ENCODE measurements around the gene TMEM174. TPM values are rescaled to one million over a fixed set of nuclear protein-coding genes. Genes with fewer than 3 reads are reported as not detected.

TMEM174 gene, protein sequence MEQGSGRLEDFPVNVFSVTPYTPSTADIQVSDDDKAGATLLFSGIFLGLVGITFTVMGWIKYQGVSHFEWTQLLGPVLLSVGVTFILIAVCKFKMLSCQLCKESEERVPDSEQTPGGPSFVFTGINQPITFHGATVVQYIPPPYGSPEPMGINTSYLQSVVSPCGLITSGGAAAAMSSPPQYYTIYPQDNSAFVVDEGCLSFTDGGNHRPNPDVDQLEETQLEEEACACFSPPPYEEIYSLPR
- not detected for polyA plus RNA-seq (ENCODE audit: insufficient read length)

DNA sequence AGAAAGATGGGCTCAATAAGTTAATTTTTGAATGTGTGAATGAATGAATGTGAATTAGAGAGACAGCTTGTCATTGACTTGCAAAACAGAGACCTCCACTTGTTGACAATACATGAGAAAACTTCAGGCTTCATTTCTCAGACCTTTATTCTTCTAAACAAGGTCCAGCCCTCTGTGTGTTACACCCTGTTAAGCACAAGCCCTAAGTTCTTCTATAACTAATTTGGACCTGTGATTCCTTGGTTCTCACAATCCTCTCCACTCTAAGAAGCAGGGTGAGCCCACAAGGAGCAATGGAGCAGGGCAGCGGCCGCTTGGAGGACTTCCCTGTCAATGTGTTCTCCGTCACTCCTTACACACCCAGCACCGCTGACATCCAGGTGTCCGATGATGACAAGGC lies at the start of gene TMEM174:
TSS of gene TMEM174 (plus strand) at position 243 of the 400 bp plus-strand sequence. CDS start at position 294, 51 bp downstream.
- DNase-seq (ENCODE audit: low read depth) = no peak

DNA sequence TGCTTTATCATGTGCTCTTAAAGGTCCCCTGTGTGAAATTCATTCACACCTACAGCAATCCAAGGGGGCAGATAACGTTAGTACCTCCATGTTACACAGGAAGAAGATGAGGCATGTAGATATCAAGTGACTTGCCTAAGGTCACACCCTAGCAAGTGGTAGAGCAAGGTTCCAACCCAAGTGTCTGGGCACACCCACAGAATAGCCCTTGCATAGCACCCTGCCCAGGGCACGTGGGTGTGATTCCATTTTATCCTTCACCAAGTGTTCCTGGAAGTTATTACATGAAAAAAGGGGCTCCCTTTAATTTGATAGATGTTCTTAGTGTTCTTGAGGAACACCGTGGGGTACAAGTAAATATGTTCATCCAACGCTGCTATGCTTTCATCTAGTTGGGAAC lies 47.7 kb upstream of the TMEM174 start:
- no peak for DNase-seq (ENCODE audit: low read depth)

DNA sequence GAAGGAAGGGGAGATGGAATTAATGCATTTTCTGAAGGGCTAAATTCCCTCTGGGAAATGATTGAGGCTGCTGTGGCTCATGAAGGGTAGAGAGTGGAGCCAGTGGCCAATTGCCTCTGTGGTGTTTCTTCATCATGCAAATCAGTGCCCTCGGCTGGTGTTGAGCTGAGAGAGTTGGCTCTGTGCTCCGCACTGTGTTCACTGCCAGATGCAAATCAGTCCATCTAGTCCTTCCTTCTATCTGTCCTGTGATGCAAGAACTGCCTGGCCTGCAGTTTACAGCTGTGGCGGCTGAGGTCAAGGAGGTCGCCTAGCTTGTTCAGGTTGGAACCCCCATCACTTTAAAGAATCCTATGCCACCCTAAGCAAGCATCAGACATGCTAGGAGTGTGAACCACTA lies 46.6 kb upstream of the TMEM174 start:
- no peak for DNase-seq (ENCODE audit: low read depth)

DNA sequence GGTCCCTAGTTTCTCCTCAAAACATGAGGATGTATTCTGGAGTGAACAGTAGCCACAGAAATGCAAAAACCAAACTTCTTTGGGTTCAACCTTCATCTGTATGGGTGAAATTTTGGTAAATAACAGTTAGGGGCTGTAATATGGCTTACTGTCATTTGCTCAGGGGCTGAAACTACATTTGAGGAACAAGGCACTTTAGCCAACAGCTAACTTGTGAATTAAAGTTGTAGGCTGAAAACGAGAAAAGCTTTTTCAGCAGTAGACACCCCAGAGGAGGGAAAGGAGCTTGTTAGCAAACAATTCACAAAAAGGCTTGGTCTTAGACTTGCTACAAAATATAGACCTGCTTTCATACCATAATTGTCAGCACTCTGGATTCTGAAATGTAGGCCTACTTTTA lies 46.0 kb upstream of the TMEM174 start:
- no peak for DNase-seq (ENCODE audit: low read depth)

DNA sequence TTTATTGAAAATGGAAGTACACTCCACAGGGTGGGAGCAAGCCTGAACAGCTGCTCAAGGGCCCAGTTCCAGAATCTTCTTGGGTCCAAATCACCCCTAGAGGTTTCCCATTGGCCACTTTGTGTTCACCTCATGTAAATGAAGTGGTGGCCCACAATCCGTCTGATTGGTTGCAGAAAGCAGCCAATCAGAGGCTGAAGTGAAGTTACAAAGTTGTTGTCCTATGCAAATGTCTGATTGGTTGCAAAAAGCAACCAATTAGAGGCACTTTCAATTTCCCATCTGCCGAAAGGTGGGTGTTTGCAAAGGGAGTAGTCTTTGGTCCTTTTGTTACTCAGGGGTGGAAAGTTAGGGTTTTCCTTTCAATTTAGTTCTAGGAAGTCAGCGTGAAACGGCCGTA lies 43.9 kb upstream of the TMEM174 start:
- no peak for DNase-seq (ENCODE audit: low read depth)

DNA sequence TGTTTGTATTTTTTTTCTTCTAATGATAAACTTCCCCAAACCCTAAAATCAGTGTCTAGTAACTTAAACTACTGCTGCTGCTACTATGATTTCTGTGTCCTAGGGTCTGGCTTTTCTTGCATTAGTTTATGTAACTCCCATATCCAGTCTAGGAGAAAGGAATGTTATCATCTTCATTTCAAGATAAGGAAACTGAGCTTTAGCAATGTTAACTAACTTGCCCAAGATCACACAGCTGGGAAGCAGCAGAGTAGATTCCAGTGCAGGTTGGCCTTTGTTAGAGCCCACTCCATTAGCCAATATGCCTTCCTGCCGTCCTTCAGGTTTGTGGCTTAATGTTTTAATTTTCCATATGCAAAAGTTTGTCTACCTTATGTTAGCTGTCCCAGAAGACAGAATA lies 42.2 kb upstream of the TMEM174 start:
- DNase-seq (ENCODE audit: low read depth) = no peak

DNA sequence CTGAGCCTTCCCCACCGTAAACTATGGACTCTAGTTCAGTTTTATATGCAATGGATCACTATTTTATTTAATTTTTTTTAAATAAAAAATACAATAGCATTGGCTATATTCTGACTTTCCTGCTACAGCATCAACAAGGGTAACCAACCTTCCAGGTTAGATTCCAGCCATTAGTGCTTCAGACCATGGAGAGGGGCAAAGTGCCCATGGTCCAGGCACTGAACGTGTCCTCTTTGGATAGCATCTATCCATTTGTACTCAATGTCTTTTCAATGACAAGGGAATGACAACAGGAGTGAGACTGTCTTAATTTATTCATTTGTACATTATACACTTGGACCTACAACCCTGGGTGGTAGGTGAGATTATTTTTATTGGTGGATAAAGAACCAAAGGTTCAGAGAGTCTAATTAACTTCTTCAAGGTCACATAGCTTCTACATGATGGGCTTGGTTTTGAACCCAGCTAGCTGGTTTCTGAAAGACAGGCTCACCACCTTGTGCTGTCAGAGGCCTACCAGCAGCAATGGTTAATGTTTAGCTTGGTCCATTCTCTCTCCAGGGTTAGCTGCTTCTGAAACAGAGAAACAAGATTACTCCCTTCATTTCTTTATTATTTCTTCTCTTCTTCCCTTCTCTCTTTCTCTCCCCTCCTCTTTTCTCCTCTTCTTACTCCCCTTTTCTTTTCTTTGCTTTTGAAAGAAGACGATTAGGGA lies 41.1 kb upstream of the TMEM174 start:
- no peak for DNase-seq (ENCODE audit: low read depth)

DNA sequence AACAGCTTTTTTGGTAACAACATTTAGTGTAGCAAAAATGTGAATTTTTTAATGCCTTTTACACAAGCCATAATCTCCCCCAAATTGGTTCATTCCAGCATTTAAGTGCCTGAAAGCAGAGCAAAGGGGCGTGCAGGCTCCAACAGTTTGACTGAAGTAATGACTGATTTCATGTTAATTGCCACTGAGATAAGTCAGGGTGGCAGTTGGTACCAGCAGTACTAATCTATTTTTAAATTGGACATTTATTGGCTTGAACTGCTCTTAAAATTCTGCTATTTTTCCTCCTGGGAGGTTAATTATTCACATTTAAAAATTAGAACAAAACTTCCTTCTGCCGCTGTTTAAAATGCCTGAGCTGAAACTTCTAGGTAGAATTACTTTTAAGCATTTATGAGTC lies 40.2 kb upstream of the TMEM174 start:
- no peak for DNase-seq (ENCODE audit: low read depth)

DNA sequence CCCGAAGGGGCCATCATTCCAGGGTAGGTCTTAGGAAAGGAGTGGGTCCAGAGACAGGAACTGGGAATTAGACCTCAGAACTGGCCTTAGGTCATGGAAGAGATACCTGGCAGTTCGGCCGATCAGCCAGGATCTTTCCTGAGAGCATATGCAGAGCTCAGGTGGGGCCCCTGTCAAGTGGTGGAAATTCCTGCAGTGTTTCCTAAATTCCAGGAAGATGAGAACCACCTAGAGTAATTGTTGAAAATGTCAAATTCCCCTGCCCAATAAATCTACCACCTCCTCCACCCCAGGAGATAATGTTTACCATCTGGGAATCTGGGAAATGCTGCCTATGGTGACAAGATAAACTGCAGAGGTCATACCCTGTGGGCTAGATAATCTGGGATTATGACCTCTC lies 38.0 kb upstream of the TMEM174 start:
- no peak for DNase-seq (ENCODE audit: low read depth)

DNA sequence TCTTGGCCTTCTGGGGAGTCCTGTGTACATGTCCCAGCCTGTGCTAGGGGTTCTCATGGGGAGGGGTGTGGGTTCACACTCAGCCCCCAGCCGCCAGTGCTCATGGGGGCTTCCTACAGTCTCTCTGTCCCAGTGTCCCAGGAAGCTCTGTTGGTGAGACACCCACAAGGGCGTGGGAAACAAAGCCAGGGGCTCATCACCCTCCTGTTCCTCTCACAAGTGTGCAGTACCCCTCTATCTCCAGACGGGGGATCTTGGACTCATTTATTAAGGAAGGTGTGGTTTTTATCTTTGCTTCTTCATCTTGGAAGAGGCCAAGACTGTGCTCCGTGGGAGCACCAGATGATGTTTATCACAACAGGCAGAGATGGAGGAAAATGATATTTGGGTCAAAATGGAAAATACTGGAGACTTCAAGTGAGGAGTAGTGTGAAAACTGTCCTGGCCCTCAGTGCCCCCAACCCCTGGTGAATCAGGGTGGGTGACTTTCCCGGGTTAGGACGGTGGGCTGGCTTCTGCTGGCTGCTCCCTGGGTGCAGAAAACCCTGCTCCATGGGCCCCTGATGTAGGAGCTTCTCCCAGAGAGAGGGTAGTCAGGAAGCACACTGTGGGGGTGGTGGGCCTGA lies 37.5 kb upstream of the TMEM174 start:
- DNase-seq (ENCODE audit: low read depth) = no peak

DNA sequence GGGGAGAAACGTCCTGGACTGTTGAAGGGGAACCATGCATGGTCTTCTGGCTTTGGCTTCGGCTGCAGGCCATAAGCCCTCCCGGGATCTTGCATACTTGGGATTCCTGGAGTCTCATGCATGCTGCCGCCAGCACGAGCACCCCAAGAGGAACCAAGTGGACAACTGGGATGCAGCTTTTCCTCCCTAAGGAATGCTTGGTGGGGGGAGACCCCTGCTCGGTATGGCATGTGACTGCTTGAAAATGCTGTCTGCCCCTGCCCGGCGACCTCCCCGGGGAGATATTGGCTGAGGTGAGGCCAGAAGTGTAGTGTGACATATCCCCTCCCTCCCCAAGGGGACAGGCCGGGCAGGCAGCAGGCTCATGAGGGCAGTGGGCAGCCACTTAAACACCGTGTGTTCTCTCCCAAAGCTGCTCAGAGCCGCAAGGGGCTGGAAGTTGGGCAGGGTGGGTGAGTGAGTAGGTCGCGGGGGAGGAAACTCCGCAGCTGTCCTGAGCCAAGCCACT lies 36.9 kb upstream of the TMEM174 start:
- DNase-seq (ENCODE audit: low read depth) = no peak

DNA sequence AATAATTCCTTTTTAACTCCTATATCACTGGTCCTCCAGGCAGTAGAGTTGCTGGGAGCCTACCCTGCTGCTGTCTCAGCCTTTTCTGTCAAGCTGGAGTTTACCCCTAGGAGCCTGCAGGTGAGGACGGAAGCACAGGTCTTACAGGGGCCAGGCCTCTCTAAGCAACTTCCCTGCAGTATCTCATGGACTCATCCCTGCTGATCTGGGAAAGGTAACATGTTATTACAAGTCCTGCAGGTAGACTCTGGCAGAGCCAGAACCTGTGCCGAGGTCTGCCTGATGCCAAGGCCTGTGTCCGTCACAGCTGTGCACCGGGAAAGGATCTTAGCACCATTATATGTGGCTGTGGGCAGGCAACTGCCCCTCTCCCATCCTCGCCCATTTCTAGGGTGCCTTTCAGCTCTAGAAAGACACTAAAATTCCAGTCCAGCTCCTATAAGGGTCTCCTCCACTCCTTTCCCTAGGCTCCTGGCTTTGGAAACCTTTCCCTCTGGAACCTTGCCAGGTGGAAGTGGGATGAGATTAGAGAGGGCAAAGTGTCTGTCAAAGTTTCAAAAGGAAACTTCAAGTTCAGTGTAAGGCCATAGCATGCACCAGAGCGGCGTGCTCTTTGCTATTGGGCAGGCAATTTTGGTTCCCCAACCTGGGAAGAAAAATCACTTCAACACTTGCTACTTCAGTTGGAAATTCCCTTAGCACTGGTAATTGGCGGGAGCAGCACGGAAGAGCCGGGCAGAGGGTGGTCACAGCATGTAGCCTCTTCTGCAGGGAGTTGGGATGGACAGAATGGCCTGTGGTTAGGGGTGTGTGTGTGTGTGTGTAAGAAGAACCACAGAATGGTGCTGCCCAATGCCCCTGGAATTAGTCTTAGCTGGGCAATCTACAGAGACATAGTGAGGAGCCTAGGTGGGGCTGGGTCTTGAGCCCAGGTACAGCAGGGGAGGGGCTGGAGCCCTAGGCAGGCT lies 35.1 kb upstream of the TMEM174 start:
- DNase-seq (ENCODE audit: low read depth) = no peak

DNA sequence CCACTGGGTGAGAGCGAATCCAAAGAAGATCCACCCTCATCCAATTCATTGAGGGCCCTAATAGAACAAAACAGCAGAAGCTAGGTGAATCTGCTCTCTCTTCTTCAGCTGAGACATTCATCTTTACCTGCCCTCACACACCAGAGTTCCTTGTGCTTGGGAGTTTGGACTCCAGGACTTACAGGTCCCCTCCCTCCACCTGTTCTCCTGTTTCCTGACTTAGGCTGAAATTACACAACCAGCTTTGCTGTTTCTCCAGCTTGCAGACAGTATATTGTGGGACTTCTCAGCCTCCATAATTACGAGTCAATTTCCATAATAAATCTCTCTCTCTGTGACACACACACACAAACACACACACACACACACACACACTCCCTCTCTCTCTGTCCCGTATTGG lies 33.5 kb upstream of the TMEM174 start:
- no peak for DNase-seq (ENCODE audit: low read depth)

DNA sequence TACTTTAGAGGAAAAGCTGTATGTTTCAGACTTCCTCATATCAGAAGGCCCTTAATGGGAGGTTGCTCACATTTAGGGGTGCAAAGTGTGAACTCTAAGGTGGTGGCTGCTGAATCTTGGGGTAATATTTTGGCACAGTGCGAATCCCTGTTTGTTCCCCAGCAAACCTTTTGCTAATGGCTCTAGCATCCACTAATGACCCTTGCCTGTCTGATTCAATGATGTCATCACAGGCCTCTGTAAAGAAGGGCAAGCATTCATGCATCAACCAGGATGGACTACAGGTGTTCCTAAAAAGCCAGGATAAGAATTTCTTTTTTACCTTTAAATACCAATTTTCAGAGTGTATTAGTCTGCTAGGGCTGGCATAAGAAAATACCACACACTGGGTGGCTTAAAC lies 32.2 kb upstream of the TMEM174 start:
- DNase-seq (ENCODE audit: low read depth) = no peak

DNA sequence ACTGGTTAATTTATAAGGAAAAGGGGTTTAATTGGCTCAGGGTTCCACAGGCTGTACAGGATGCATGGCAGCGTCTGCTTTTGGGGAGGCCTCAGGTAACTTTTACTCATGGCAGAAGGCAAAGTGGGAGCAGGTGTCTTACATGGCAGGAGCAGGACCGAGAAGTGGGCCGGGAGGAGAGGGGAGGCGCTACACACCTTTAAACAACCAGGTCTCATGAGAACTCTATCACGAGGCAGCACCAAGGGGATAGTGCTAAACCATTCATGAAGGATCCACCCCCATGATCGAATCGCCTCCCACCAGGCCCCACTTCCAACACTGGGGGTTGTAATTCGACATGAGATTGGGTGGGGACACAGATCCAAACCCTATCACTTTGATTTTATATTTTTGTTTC lies 31.0 kb upstream of the TMEM174 start:
- no peak for DNase-seq (ENCODE audit: low read depth)

DNA sequence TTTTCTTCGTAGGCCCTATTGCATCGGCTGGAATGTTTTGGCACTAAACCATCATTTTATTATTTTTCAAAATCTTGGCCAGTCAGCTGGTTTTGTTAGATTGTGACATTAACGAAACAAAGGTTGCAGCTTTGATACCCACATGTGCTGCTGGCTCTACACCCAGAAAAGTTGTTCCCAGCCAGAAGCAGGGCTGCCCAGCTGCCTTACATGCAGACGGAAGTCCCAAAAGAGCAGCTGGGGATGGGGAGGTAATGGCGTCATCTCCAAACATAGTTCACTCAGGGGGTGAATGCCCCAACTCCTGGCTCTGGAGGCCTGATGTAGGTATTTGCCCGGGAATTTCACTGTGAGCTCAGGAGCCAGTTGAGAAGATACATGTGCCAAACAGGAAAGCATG lies 29.3 kb upstream of the TMEM174 start:
- no peak for DNase-seq (ENCODE audit: low read depth)

DNA sequence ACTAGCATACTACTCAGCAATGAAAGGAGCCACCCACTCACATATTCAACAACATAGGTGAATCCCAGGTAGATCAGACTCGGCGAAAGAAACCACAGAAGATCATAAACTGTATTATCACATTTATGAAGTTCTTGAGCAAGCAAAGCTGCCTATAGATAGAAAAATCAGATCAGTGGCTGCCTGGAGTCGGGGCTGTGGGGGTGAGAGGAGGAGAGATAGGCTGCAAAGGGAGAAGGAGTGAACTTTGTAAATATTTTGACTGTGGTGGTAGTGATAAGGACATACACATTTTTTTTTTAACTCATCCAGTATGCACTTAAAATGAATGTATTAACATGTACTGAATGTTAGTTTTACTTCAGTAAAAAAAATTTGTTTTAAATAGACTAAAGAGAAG lies 23.5 kb upstream of the TMEM174 start:
- DNase-seq (ENCODE audit: low read depth) = no peak

DNA sequence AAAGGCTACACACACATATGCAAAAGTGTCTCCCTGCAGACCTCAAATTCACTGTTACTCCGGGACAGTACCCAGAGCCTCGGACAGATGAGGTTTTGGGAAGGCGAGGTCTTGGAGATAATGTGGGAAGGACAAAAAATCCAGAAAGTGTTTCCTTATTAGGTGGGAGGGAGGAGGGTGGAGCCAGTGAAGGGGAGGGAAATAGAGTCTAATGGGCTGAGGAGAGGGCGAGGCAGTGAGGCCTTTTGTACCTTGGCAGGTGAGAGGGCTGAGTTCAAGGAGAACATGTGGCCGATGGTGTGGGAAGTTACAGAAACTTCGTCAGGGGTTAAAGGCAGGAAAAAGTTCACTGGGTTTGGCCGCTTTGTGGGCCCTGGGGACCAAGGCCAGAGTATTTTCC lies 22.1 kb upstream of the TMEM174 start:
- DNase-seq (ENCODE audit: low read depth) = no peak

DNA sequence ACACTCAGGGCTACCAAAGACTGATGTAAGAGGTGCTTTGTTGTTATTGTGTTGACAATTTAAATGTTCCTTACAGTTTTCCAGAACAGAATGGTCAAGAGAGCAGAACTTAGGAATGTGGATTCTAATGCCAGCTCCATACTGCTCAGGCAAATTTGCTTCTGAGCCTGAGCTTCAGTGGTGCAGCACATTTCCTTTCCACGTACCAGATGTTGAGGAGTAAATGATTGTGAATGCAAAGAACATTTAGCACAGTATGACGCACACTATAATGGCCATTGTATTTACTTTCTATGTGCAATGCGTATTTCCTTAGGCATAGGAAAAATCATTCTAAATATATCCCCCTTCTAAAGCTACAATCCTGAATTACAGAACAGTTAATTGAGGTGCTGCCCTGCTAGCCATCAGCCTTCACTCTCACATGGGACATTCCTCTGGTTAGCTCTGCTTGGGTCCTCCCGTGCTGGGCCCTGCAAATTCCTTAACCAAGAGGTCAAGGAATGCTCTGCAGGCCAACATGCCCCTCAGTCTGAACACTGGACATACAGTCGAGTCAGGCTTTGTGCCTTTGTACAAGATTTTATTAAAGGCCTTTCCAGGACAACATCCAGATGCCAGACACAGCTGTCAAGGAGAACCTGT lies 21.1 kb upstream of the TMEM174 start:
- no peak for DNase-seq (ENCODE audit: low read depth)

DNA sequence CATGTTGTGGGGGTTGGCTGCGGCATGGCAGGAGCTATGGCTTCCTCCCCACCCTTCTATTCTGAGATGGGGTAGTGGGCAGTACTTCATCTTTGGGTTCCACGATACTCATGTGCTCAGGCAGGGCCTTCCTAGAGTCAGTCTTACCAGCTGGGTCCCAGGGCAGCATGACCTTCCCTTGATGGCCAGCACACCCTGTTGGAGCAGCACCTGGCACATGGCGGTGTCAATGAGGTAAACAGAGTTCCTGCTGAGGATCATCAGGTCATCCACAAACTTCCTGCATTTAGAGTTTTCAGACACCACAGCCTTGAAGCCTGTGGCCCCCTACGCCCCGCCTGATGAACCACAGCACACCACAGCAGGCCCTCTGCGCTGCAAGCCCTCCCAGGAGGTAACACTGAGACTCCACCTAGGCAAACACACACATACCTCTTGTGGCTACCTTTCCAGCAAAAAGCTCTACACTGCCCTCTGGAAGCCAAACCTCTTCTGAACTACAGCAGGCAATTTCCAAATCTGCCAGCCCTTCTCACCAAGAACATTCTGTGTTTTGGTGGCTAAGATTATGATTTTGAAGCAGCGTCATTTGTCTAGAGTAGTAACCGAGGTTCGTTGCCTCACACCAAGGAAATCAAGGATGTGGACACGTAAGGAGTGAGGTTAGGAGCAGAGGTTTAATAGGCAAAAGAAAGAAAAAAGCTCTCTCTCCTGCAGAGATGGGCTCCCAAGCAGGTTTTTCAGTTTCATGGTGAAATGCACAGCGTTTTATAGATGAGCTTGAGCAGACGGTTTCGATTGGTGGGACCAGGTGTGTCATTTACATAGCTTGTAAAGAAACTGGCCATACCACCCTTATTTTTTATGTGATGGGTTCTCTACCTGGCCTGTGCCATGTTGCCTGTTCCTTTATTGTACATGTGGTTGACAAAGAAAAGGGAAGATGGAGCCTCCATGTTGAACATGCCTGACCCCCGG lies 20.3 kb upstream of the TMEM174 start:
- DNase-seq (ENCODE audit: low read depth) = no peak

Data from forelimb muscle (tissue), 1 donor.